A549 (cell line): ENCODE data around the gene CIAO3. TPM values are rescaled to one million over a fixed set of nuclear protein-coding genes. Genes with fewer than 3 reads are reported as not detected.
"Not testable (repeated sequence)": the region's sequence is repeated elsewhere in the genome, so short reads cannot be mapped to it uniquely, and the experiment has no call there.

Experiments
- ATAC-seq, 2 experiments: fragments of 200-7000 bp in 1 of 2; fragments of >200 bp in 1 of 2; cut with Nextera tagmentation in 1 of 2; cut with Tn5 transposase in 1 of 2; 3 replicates each; pipeline versions ENCODE4 v1.8.0 to v1.9.1; 2018 to 2020; ENCODE audit warnings: mild to moderate bottlenecking in 1 of 2, moderate library complexity in 1 of 2
- CTCF ChIA-PET: fragments of 300-600 bp; sonication (Branson Sonifier 250); formaldehyde crosslinking; extraction: SDS; loops from one replicate; lab custom pipeline; 2021; ENCODE audit warnings: antibody characterized with exemption, inconsistent platforms; lab: Yijun Ruan, JAX
- POLR2A ChIA-PET: fragments of 350-600 bp; formaldehyde crosslinking; extraction: SDS; loops from one replicate; lab custom pipeline; 2021; ENCODE audit warnings: antibody characterized with exemption, inconsistent platforms; lab: Yijun Ruan, JAX
- DNase-seq, 2 experiments: peaks; one replicate each; pipeline versions ENCODE4 v3.0.0 to v3.0.0-alpha.2; 2011 to 2016; ENCODE audit warnings: low read depth in 1 of 2, low spot score in 1 of 2
- FAIRE-seq: peaks from 2 replicates; lab custom pipeline; 2011; peaks lifted over from hg19 to GRCh38; lab: Jason Lieb, UNC
- H3K27ac ChIP-seq, 2 experiments: fragments of >200 bp; sonication (Bioruptor Twin); formaldehyde crosslinking; 3 replicates each; pipeline ENCODE4 v1.5.1; 2016 to 2017
- H3K4me1 ChIP-seq: fragments of >200 bp; sonication (Bioruptor Twin); formaldehyde crosslinking; 3 replicates; pipeline ENCODE4 v1.6.1; 2016
- H3K4me2 ChIP-seq: fragments of >200 bp; sonication (Bioruptor Twin); formaldehyde crosslinking; 3 replicates; pipeline ENCODE4 v1.6.1; 2016
- H3K4me3 ChIP-seq: fragments of >200 bp; sonication (Bioruptor Twin); formaldehyde crosslinking; 3 replicates; pipeline ENCODE4 v1.5.1; 2016
- H3K9me3 ChIP-seq: fragments of >200 bp; sonication (Bioruptor Twin); formaldehyde crosslinking; 3 replicates; pipeline ENCODE4 v1.6.1; 2016
- ATOH8 ChIP-seq: fragments of 250-450 bp; sonication (Bioruptor Pico); IDR thresholded peaks from 2 replicates; pipeline ENCODE4 v1.5.0; 2020; ENCODE audit warnings: low read depth, mild to moderate bottlenecking, moderate library complexity
- ESRRA ChIP-seq: fragments of 150-350 bp; IDR thresholded peaks from 2 replicates; pipeline ENCODE4 v1.6.1; 2014; ENCODE audit warnings: mild to moderate bottlenecking, low read length, borderline replicate concordance
- HOXB5 ChIP-seq: fragments of 250-450 bp; sonication (Bioruptor Pico); IDR thresholded peaks from 2 replicates; pipeline ENCODE4 v1.5.0; 2020; ENCODE audit warnings: mild to moderate bottlenecking, moderate library complexity
- NFE2L2 ChIP-seq: fragments of 150-350 bp; conservative IDR thresholded peaks from 2 replicates; pipeline ENCODE4 v1.6.1; 2014; ENCODE audit warnings: low read length
- NR3C1 ChIP-seq: fragments of >200 bp; sonication (Bioruptor Twin); formaldehyde crosslinking; IDR thresholded peaks from 3 replicates; pipeline ENCODE4 v1.6.1; 2017
- POLR2A ChIP-seq: IDR thresholded peaks from 2 replicates; pipeline ENCODE4 v1.6.1; 2012; ENCODE audit warnings: mild to moderate bottlenecking, low read length
- POLR2AphosphoS2 ChIP-seq: conservative IDR thresholded peaks from 2 replicates; pipeline ENCODE4 v1.6.1; 2012; ENCODE audit warnings: low read length, improper control_type of control experiment, inconsistent platforms
- RCOR1 ChIP-seq: fragments of 150-350 bp; IDR thresholded peaks from 2 replicates; pipeline ENCODE4 v1.6.1; 2014; ENCODE audit warnings: antibody characterized with exemption, low read length, low read depth
- REST ChIP-seq: fragments of 200-600 bp; sonication (generic); IDR thresholded peaks from 2 replicates; pipeline ENCODE4 v1.6.1; 2016; ENCODE audit warnings: antibody characterized with exemption, mild to moderate bottlenecking, moderate library complexity
- SREBF2 ChIP-seq: fragments of 450-650 bp; IDR thresholded peaks from 2 replicates; pipeline ENCODE4 v1.6.1; 2014; ENCODE audit warnings: mild to moderate bottlenecking, moderate library complexity
- WGBS: methylation state at CpG from one replicate; pipeline ENCODE4 v1.1.6; 2017; ENCODE audit errors: missing lambda C conversion rate; 5-methylcytosine and 5-hydroxymethylcytosine counted together
- polyA plus RNA-seq, 4 experiments: library from polyadenylated mRNA; depleted of rRNA in 3 of 4; stranded (reverse); fragments of >200 nt; fragmentation: RNase III in 1 of 4; extraction: RNeasy Plus Mini Kit Qiagen cat#74134 plus additional on column Dnase treatment in 1 of 4; gene quantifications; 2 replicates in 3 of 4; 3 replicates in 1 of 4; pipeline ENCODE4 v1.2.3, GENCODE V29; 2011 to 2017

Gene CIAO3
- polyA plus RNA-seq, 2 of the 4 experiments (the other 2 are of a cell fraction), result 17.4 to 23.0 TPM

GRCh38 chr16:692356-693108, 48.3 kb downstream of the CIAO3 start:
- CTCF ChIA-PET, result interaction anchor here (2.2 to 2.3 kb wide), 2 partner anchors 19 to 23 kb away, joined by 5 to 13 read pairs; no protein-coding TSS in a partner anchor
- Histone ChIP-seq H3K9me3 (no peaks in the 10 kb centered on the region), H3K4me3 (no peak overlapping the region), H3K4me2 (no peak overlapping the region), H3K27ac (no peak overlapping the region), H3K4me1 (peaks cover 25% of the 10 kb centered on the region; the same call in 2 of the 3 replicates)
- 56% methylated on average over 10 of the region's 10 CpGs for WGBS
- FAIRE-seq (no peak), DNase-seq (no peak), ATAC-seq (no peak)
- POLR2A ChIA-PET, result no interaction called here
- TF ChIP-seq ESRRA, result no peak
- TF ChIP-seq NFE2L2, result no peak
- TF ChIP-seq ATOH8 (CRISPR knock-in tag), result no peak
- TF ChIP-seq REST, result no peak

- H3K4me3 ChIP-seq, H3K9me3 ChIP-seq, H3K4me2 ChIP-seq, FAIRE-seq, DNase-seq, POLR2A ChIA-PET, H3K27ac ChIP-seq, ATAC-seq, CTCF ChIA-PET: not testable (repeated sequence)
- 81% methylated on average over 16 of the region's 16 CpGs for WGBS
- peaks cover 25% of the 10 kb centered on the region; the same call in 2 of the 3 replicates for H3K4me1 ChIP-seq
Observed at GRCh38 chr16:691242-691641, 49.6 kb downstream of the CIAO3 start.

GRCh38 chr16:689175-689897, 51.5 kb downstream of the CIAO3 start:
- DNase-seq (no peak), ATAC-seq (peak in 1 of 2 experiments; percentile 1; a peak in 2 of 6 replicates), FAIRE-seq (no peak)
- Histone ChIP-seq H3K9me3 (no peaks in the 10 kb centered on the region), H3K4me2 (peak overlapping the region; percentile 82), H3K4me1 (peaks cover 15% of the 10 kb centered on the region; the same call in 1 of the 3 replicates), H3K4me3 (peak overlapping the region; percentile 71), H3K27ac (peak overlapping the region; percentile 89 to 94)
- TF ChIP-seq POLR2A (peak; percentile 24; the same call in 1 of the 2 replicates), RCOR1 (no peak)
- ChIA-PET POLR2A (interaction anchor here (0.5 to 1.8 kb wide), 6 partner anchors 8 to 33 kb away, joined by 3 to 12 read pairs (median 4); partner anchors contain the start of gene STUB1), CTCF (interaction anchor here (1.3 to 4.8 kb wide), 5 partner anchors 15 to 27 kb away, joined by 3 to 32 read pairs (median 5); partner anchors contain the start of gene RHOT2)
- WGBS, result 80% methylated on average over 26 of the region's 26 CpGs

- Histone ChIP-seq H3K4me2 (no peak overlapping the region), H3K4me3 (no peak overlapping the region), H3K9me3 (no peaks in the 10 kb centered on the region), H3K4me1 (peaks cover 22% of the 10 kb centered on the region; the same call in 2 of the 3 replicates), H3K27ac (no peak overlapping the region)
- CTCF ChIA-PET, result interaction anchor here (0.5 to 4.8 kb wide), 9 partner anchors 8 to 98 kb away, joined by 3 to 32 read pairs (median 6); partner anchors contain the start of genes RHBDL1 and RHOT2
- POLR2A ChIA-PET, result no interaction called here
- DNase-seq, result no peak
- FAIRE-seq, result no peak
- TF ChIP-seq POLR2AphosphoS2 (no peak), NFE2L2 (no peak), HOXB5 (CRISPR knock-in tag) (no peak), SREBF2 (no peak), NR3C1 (no peak)
- no peak for ATAC-seq
- 92% methylated on average over 19 of the region's 19 CpGs for WGBS
Observed at GRCh38 chr16:687499-687898, 53.3 kb downstream of the CIAO3 start.
